ENCODE data around the gene NPPA. TPM values are rescaled to one million over a fixed set of nuclear protein-coding genes. Genes with fewer than 3 reads are reported as not detected.
"Not testable (repeated sequence)": the region's sequence is repeated elsewhere in the genome, so short reads cannot be mapped to it uniquely, and the experiment has no call there.

NPPA gene
- total RNA-seq, 6 experiments from 2014 or later: 0.27 to 2.3 (median 1.3) TPM; not detected in 2

DNA sequence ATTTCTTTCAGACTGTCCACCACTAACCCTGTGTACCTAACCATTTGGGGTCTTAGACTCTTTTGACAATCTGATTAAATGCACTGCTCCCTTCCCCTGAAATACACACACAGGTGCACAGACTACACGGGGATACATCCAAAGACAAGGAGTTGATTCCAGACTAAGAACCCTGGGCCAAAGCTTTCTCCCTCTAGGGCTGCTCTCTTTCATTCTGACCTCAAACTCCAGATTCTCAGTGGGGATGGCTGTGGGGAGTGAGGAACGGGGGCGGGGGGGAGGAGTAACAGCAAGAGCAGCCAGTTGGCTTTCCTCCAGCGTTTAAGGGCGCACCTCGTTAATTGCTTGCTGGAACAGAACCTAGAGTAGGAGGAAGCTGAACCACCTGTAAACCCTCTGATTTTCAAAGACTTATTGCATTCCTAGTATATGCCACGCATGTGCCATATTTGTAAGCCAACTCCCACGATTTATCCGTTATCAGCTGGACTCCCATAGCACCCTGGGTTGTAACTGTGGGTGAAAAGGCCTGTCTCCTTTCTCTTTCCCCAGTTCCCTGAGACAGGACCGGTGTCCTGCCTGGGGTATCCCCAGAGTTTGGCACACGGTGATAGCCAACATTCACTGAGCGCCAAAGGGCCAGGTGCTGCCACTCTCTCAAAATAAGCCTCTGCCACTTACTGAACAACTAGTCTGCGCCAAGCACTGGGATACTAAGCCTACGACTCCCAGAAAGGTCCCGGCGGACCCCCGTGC, 42.7 kb downstream of the NPPA start:
- TF ChIP-seq POLR2A (IDR thresholded peaks at IDR 0.05) (no peak), CTCF (IDR thresholded peaks at IDR 0.05) (no peak)
- Histone ChIP-seq H3K27me3 (no peaks in the 10 kb centered on the region), H3K9me3 (no peaks in the 10 kb centered on the region), H3K4me1 (peaks cover 0 to 46% (median 23%) of the 10 kb centered on the region in 4 donors), H3K27ac (peak overlapping the region; percentile 96 to 100 (median 97)), H3K36me3 (peaks cover 0 to 27% (median 3%) of the 10 kb centered on the region in 4 donors), H3K4me3 (peak overlapping the region; percentile 63 to 75 (median 64))
- intact Hi-C loops (cut with DNase I): no loop called here
- WGBS (ENCODE audit: insufficient coverage, low coverage, low lambda C conversion rate, missing lambda C conversion rate): under 1% methylated on average over 13 of the region's 17 CpGs
- ATAC-seq (no peak), DNase-seq (peak in 1 of 3 donors; percentile 52)

DNA sequence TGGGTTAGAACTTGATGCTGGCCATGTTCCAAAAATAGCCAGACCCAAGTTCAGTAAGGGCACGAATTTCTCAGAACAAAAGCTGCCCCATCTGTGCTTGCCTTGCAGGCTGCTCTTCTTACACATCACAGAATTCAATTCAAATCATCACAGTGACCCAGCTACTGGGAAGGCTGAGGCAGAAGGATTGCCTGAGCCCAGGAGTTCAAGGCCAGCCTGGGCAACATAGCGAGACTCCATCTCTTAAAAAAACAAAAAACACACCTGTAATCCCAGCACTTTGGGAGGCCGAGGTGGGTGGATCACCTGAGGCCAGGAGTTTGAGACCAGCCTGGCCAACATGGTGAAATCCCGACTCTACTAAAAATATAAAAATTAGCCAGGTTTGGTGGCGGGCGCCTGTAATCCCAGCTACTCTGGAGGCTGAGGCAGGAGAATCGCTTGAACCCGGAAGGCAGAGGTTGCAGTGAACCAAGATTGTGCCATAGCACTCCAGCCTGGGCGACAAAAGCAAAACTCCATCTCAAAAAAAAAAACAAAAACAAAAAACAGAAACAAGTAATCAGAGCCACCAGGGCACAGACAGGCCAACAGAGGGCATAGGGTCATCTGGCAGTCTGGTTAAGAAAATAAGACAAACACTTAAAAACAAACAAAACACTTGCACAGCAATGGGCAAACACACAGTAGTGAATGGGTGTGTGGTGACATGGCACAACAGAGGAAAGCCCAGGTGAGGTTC, 43.5 kb downstream of the NPPA start:
- TF ChIP-seq POLR2A (IDR thresholded peaks at IDR 0.05) (peak; percentile 48), CTCF (IDR thresholded peaks at IDR 0.05) (peak in 1 of 4 donors; percentile 21)
- 26% methylated on average over 9 of the region's 9 CpGs for WGBS (ENCODE audit: insufficient coverage, low coverage, low lambda C conversion rate, missing lambda C conversion rate)

GRCh38 chr1:11802973-11803885, 44.4 kb downstream of the NPPA start:
- Histone ChIP-seq H3K36me3 (peaks cover 0 to 26% (median 3%) of the 10 kb centered on the region in 4 donors), H3K27ac (peak overlapping the region; percentile 96 to 100 (median 97)), H3K27me3 (no peaks in the 10 kb centered on the region), H3K4me1 (peaks cover 0 to 48% (median 23%) of the 10 kb centered on the region in 4 donors), H3K9me3 (no peaks in the 10 kb centered on the region), H3K4me3 (peak overlapping the region; percentile 44 to 75 (median 64))
- DNase-seq (peak; percentile 83 to 90 (median 90)), ATAC-seq (peak; percentile 3 to 30 (median 19))
- TF ChIP-seq CTCF (IDR thresholded peaks at IDR 0.05) (no peak), POLR2A (IDR thresholded peaks at IDR 0.05) (peak; percentile 30)
- intact Hi-C loops (cut with DNase I): no loop called here
- WGBS (ENCODE audit: insufficient coverage, low coverage, low lambda C conversion rate, missing lambda C conversion rate): 35% methylated on average over 16 of the region's 28 CpGs

More for the DNA sequence above, 43.5 kb downstream of the NPPA start:
- intact Hi-C loops (cut with DNase I); H3K27me3 ChIP-seq; H3K9me3 ChIP-seq: not testable (repeated sequence)
- peak overlapping the region; percentile 96 to 100 (median 97) for H3K27ac ChIP-seq
- ATAC-seq (peak; percentile 30 to 50 (median 47)), DNase-seq (peak in 2 of 3 donors; percentile 44 to 80)
- peaks cover 0 to 46% (median 23%) of the 10 kb centered on the region in 4 donors for H3K4me1 ChIP-seq
- H3K36me3 ChIP-seq: peaks cover 0 to 27% (median 3%) of the 10 kb centered on the region in 4 donors
- peak overlapping the region in 2 of 3 donors; percentile 64 to 75 for H3K4me3 ChIP-seq

DNA sequence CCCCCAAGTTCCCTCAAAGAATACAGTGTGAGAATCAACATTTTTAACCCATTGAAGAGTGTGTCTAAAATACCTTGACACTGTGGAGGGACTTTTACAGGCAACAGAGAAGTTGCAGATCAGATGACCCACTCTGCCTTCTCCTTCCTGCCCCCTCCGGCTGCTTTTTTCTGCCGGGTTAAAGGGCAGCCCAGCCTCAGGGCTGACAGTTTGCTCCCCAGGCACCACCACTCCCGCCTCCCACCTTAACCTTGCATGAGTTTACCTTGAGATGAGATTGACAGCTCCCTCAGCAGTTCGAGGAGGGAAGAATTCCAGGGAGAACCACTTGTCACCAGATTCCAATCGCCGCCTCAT, 45.0 kb downstream of the NPPA start:
- H3K9me3 ChIP-seq: no peaks in the 10 kb centered on the region
- no peaks in the 10 kb centered on the region for H3K27me3 ChIP-seq
- H3K36me3 ChIP-seq: peaks cover 0 to 27% (median 3%) of the 10 kb centered on the region in 4 donors
- TF ChIP-seq POLR2A (IDR thresholded peaks at IDR 0.05) (no peak), CTCF (IDR thresholded peaks at IDR 0.05) (no peak)
- DNase-seq (no peak), ATAC-seq (no peak)
- H3K4me3 ChIP-seq: peak overlapping the region; percentile 44 to 75 (median 64)
- peak overlapping the region; percentile 96 to 100 (median 97) for H3K27ac ChIP-seq
- 39% methylated on average over 5 of the region's 6 CpGs for WGBS (ENCODE audit: insufficient coverage, low coverage, low lambda C conversion rate, missing lambda C conversion rate)
- peaks cover 0 to 46% (median 21%) of the 10 kb centered on the region in 4 donors for H3K4me1 ChIP-seq
- intact Hi-C loops (cut with DNase I): no loop called here
